Pancreas (tissue), 10 donors: Measurements from ENCODE around the gene PLCD3. TPM values are rescaled to one million over a fixed set of nuclear protein-coding genes. Genes with fewer than 3 reads are reported as not detected.
"Not testable (repeated sequence)": the region's sequence is repeated elsewhere in the genome, so short reads cannot be mapped to it uniquely, and the experiment has no call there.

Experiments
- ATAC-seq, 4 donors: fragments of 200-7000 bp; cut with Tn5 transposase; one replicate each; pipeline versions ENCODE4 v1.8.0 to v1.9.1; 2020; ENCODE audit warnings: mild to moderate bottlenecking in 4 of 4, moderate library complexity in 4 of 4
- DNase-seq, 6 donors: peaks; one replicate each; pipeline ENCODE4 v3.0.0-alpha.2; 2020
- FAIRE-seq: peaks from 2 replicates; lab custom pipeline; 2012; peaks lifted over from hg19 to GRCh38; lab: Jason Lieb, UNC
- H3K27ac ChIP-seq, 4 donors: fragments of 200-600 bp; sonication (generic); 1 replicate in 3 of 4; 2 replicates in 1 of 4; pipeline versions ENCODE4 v1.5.0 to v1.8.0; 2020
- H3K27me3 ChIP-seq, 4 donors: fragments of 200-600 bp; one replicate each; pipeline ENCODE4 v1.8.0; 2021
- H3K36me3 ChIP-seq, 3 donors: fragments of 200-600 bp; sonication (generic) in 1 of 3; one replicate each; pipeline versions ENCODE4 v1.5.0 to v1.8.0; 2020 to 2021
- H3K4me1 ChIP-seq, 3 donors: fragments of 200-600 bp; one replicate each; pipeline ENCODE4 v1.8.0; 2021
- H3K4me3 ChIP-seq, 4 donors: fragments of 200-600 bp; sonication (generic) in 2 of 4; one replicate each; pipeline versions ENCODE4 v1.5.0 to v1.8.0; 2020 to 2021
- H3K9me3 ChIP-seq, 4 donors: fragments of 200-600 bp; one replicate each; pipeline ENCODE4 v1.8.0; 2021
- CTCF ChIP-seq, 4 donors: fragments of 200-600 bp; sonication (generic) in 3 of 4; IDR thresholded peaks; one replicate each; pipeline versions ENCODE4 v1.5.0 to v1.8.0; 2021; ENCODE audit warnings: antibody characterized with exemption in 4 of 4
- WGBS, 2 donors: extraction: QIAGEN DNeasy Blood & Tissue Kit; methylation state at CpG; one replicate each; pipeline ENCODE4 v1.1.7; 2013; 5-methylcytosine and 5-hydroxymethylcytosine counted together
- intact Hi-C, 3 donors: fragments of 100-400 bp; cut with DNase I; formaldehyde crosslinking; loops; one replicate each; pipeline versions ENCODE4 v1.11.1 to v1.14.2; 2022
- polyA plus RNA-seq, 2 donors: library from polyadenylated mRNA; stranded (reverse); fragments of 200-250 nt; gene quantifications; one replicate each; pipeline ENCODE4 v1.2.3, GENCODE V29; 2013
- total RNA-seq, 6 donors: library from RNA; stranded (reverse); fragmentation: NEBNext Ultra II Directional in 4 of 6; extraction: Animal tissue kit (Norgen Biotek cat#: 25700) in 4 of 6; gene quantifications; one replicate each; pipeline versions ENCODE4 v1.2.1 to v1.2.4, GENCODE V29; 2021 to 2023
- donor health status: healthy with polysubstance abuse.
- donor health status: DM: no; HTN: no; CAD: no; lungs with moderate emphysema.
- donor health status: DM: no; HTN: no; CAD: no.
- donor health status: control.
- donor health status: control.
- donor health status: Bipolar disorder and iron deficiency.
- donor health status: DM: yes; HTN: yes; CAD: no.
- donor health status: DM: no; HTN: no; CAD: no.
- donor health status: DM: no; HTN: no; CAD: no.
- donor health status: DM: yes; HTN: yes; CAD: no.

PLCD3 gene
- total and polyA plus RNA-seq, 8 donors: 4.6 to 10.6 (median 8.4) TPM

- Histone ChIP-seq H3K36me3 (no peaks in the 10 kb centered on the region), H3K4me3 (no peak overlapping the region), H3K9me3 (no peaks in the 10 kb centered on the region), H3K27ac (peak overlapping the region in 3 of 4 donors; percentile 8 to 37 (median 26)), H3K4me1 (peaks cover 0 to 5% (median 0%) of the 10 kb centered on the region in 3 donors), H3K27me3 (no peaks in the 10 kb centered on the region)
- intact Hi-C loops: no loop called here
- WGBS, 2 donors: 38 to 42% methylated on average over 20 of the region's 20 CpGs
- peak in 2 of 4 donors; percentile 7 to 12 for ATAC-seq
- DNase-seq: peak in 5 of 6 donors; percentile 36 to 75 (median 56)
- no peak for TF ChIP-seq CTCF (IDR thresholded peaks at IDR 0.05)
- FAIRE-seq: no peak
These were observed 4.6 kb downstream of the PLCD3 start for GRCh38 chr17:45127548-45128300.

GRCh38 chr17:45127207-45127547 is 5.1 kb downstream of the PLCD3 start:
- FAIRE-seq (no peak), ATAC-seq (no peak), DNase-seq (peak in 1 of 6 donors; percentile 47)
- H3K36me3 ChIP-seq: no peaks in the 10 kb centered on the region
- intact Hi-C loops: no loop called here
- TF ChIP-seq CTCF (IDR thresholded peaks at IDR 0.05): no peak
- H3K4me3 ChIP-seq: no peak overlapping the region
- H3K27ac ChIP-seq: no peak overlapping the region
- H3K4me1 ChIP-seq: peaks cover 0 to 5% (median 0%) of the 10 kb centered on the region in 3 donors
- 91 to 94% methylated on average over 8 of the region's 8 CpGs for WGBS, 2 donors
- H3K27me3 ChIP-seq: no peaks in the 10 kb centered on the region
- no peaks in the 10 kb centered on the region for H3K9me3 ChIP-seq

GRCh38 chr17:45125509-45125908 is 6.8 kb downstream of the PLCD3 start:
- FAIRE-seq: no peak
- intact Hi-C loops: no loop called here
- WGBS, 2 donors: 94 to 95% methylated on average over 8 of the region's 8 CpGs

GRCh38 chr17:45124797-45125122 is 7.6 kb downstream of the PLCD3 start:
- H3K4me1 ChIP-seq, FAIRE-seq, H3K4me3 ChIP-seq, intact Hi-C loops, ATAC-seq, DNase-seq, H3K27me3 ChIP-seq, H3K36me3 ChIP-seq, H3K9me3 ChIP-seq, H3K27ac ChIP-seq: not testable (repeated sequence)
- WGBS, 2 donors: 77 to 81% methylated on average over 5 of the region's 5 CpGs

More at GRCh38 chr17:45125509-45125908, 6.8 kb downstream of the PLCD3 start:
- Histone ChIP-seq H3K27ac (no peak overlapping the region), H3K4me1 (peaks cover 0 to 5% (median 0%) of the 10 kb centered on the region in 3 donors), H3K36me3 (no peaks in the 10 kb centered on the region), H3K4me3 (no peak overlapping the region), H3K27me3 (no peaks in the 10 kb centered on the region), H3K9me3 (no peaks in the 10 kb centered on the region)
- TF ChIP-seq CTCF (IDR thresholded peaks at IDR 0.05): no peak
- DNase-seq: no peak
- no peak for ATAC-seq

GRCh38 chr17:45123930-45124796 is 8.2 kb downstream of the PLCD3 start:
- ATAC-seq (peak in 3 of 4 donors; percentile 54 to 77 (median 56)), DNase-seq (no peak), FAIRE-seq (no peak)
- TF ChIP-seq CTCF (IDR thresholded peaks at IDR 0.05): no peak
- Histone ChIP-seq H3K27ac (no peak overlapping the region), H3K9me3 (no peaks in the 10 kb centered on the region), H3K4me3 (no peak overlapping the region), H3K4me1 (peaks cover 0 to 5% (median 0%) of the 10 kb centered on the region in 3 donors), H3K36me3 (no peaks in the 10 kb centered on the region), H3K27me3 (no peaks in the 10 kb centered on the region)
- intact Hi-C loops: no loop called here
- 81 to 89% methylated on average over 15 of the region's 15 CpGs for whole genome bisulfite sequencing, 2 donors
